KMS-11 (cell line): Measurements from ENCODE around the gene PBXIP1.

Experiments
- H2AFZ ChIP-seq: fragments of 200-600 bp; sonication (generic); 2 replicates; pipeline ENCODE4 v1.6.1; 2016; ENCODE audit warnings: antibody characterized with exemption, mixed run types, low read depth
- H3K27ac ChIP-seq: fragments of 200-600 bp; sonication (generic); 2 replicates; pipeline ENCODE4 v1.6.1; 2016; ENCODE audit warnings: mild to moderate bottlenecking, mixed run types
- H3K27me3 ChIP-seq: fragments of 200-600 bp; sonication (generic); 2 replicates; pipeline ENCODE4 v1.6.1; 2017; ENCODE audit warnings: mild to moderate bottlenecking, low read depth, mixed run types, moderate library complexity; ENCODE audit not compliant: insufficient read depth
- H3K36me3 ChIP-seq: fragments of 200-600 bp; sonication (generic); 2 replicates; pipeline ENCODE4 v1.6.1; 2017; ENCODE audit warnings: mild to moderate bottlenecking, mixed run types; ENCODE audit not compliant: insufficient read depth
- H3K4me1 ChIP-seq: fragments of 200-600 bp; sonication (generic); 2 replicates; pipeline ENCODE4 v1.6.1; 2016; ENCODE audit warnings: mild to moderate bottlenecking, low read depth, mixed run types; ENCODE audit not compliant: poor library complexity, severe bottlenecking
- H3K4me2 ChIP-seq: fragments of 200-600 bp; sonication (generic); 2 replicates; pipeline ENCODE4 v1.7.0; 2016; ENCODE audit warnings: mild to moderate bottlenecking, mixed run types
- H3K4me3 ChIP-seq: fragments of 200-600 bp; sonication (generic); IDR thresholded peaks from 2 replicates; pipeline ENCODE4 v1.6.1; 2017; ENCODE audit warnings: low read depth, low read length, mixed read lengths; ENCODE audit not compliant: insufficient read depth
- H3K79me2 ChIP-seq: fragments of 200-600 bp; sonication (generic); 2 replicates; pipeline ENCODE4 v1.6.1; 2016; ENCODE audit warnings: low read depth, mixed run types; ENCODE audit not compliant: insufficient read depth
- H3K9ac ChIP-seq: fragments of 200-600 bp; sonication (generic); 2 replicates; pipeline ENCODE4 v1.6.1; 2016; ENCODE audit warnings: mild to moderate bottlenecking, mixed run types
- H4K20me1 ChIP-seq: fragments of 200-600 bp; sonication (generic); 2 replicates; pipeline ENCODE4 v1.6.1; 2016; ENCODE audit warnings: mild to moderate bottlenecking, mixed run types; ENCODE audit not compliant: insufficient read depth
- CTCF ChIP-seq: fragments of 200-600 bp; sonication (generic); conservative IDR thresholded peaks from 2 replicates; pipeline ENCODE4 v1.6.1; 2017; ENCODE audit warnings: low read depth, mild to moderate bottlenecking, antibody characterized with exemption, low read length, moderate library complexity, mixed read lengths

PBXIP1 gene

DNA sequence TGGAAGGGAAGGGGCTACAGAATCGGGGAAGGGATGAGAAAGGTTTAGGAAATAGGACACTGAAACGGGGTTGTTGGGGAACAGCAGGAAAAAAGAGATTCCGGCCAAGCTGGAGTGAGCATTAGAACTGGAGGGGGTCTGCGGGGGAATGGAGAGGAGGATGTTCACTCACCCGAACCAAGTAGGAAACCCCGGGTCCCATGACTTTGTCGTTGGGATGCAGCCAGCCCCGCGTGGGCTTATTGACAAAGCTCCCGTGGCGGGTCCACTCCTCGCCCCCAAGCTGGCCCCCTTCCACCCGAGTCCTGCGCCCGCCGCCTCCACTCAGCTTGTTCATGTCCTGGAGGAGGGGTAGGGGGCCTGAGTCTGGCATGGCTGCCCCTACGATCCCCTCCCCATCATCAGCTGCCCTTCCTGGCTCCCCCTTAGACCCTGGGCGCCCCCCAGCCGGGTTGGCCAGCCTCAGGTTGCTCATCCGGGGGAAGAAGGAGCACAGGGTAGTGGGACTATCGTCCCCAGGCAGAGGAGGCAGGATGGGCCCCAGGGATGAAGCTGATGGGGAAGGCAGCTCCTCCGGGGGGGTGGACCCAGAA, 14.1 kb upstream of the PBXIP1 start:
- H3K27ac ChIP-seq, result peak overlapping the region; percentile 64
- TF ChIP-seq CTCF, result no peak
- H2AFZ ChIP-seq, result no peak overlapping the region
- no peaks in the 10 kb centered on the region; the same call in 1 of the 2 replicates for H3K36me3 ChIP-seq
- H3K4me1 ChIP-seq, result peaks cover 50% of the 10 kb centered on the region
- H3K79me2 ChIP-seq, result peaks cover 60% of the 10 kb centered on the region
- no peaks in the 10 kb centered on the region for H3K27me3 ChIP-seq
- H3K4me3 ChIP-seq, result no peak overlapping the region
- no peaks in the 10 kb centered on the region for H4K20me1 ChIP-seq
- H3K9ac ChIP-seq, result peak overlapping the region; percentile 52; the same call in 1 of the 2 replicates
- peak overlapping the region; percentile 73 for H3K4me2 ChIP-seq

GRCh38 chr1:154969246-154969645, 13.3 kb upstream of the PBXIP1 start:
- TF ChIP-seq CTCF, result no peak
- H3K36me3 ChIP-seq, result no peaks in the 10 kb centered on the region; the same call in 1 of the 2 replicates
- H3K27ac ChIP-seq, result no peak overlapping the region
- no peak overlapping the region; the same call in 1 of the 2 replicates for H3K9ac ChIP-seq
- no peaks in the 10 kb centered on the region for H4K20me1 ChIP-seq
- H3K4me3 ChIP-seq, result no peak overlapping the region
- peak overlapping the region; percentile 73; the same call in 1 of the 2 replicates for H3K4me2 ChIP-seq
- no peaks in the 10 kb centered on the region for H3K27me3 ChIP-seq
- peaks cover 57% of the 10 kb centered on the region for H3K4me1 ChIP-seq
- peaks cover 58% of the 10 kb centered on the region for H3K79me2 ChIP-seq
- no peak overlapping the region for H2AFZ ChIP-seq

GRCh38 chr1:154968731-154969130, 12.8 kb upstream of the PBXIP1 start:
- Histone ChIP-seq H2AFZ (no peak overlapping the region), H3K79me2 (peaks cover 57% of the 10 kb centered on the region), H3K4me1 (peaks cover 61% of the 10 kb centered on the region), H3K27ac (no peak overlapping the region), H4K20me1 (no peaks in the 10 kb centered on the region), H3K4me2 (no peak overlapping the region; the same call in 1 of the 2 replicates), H3K36me3 (peaks cover 1% of the 10 kb centered on the region; the same call in 1 of the 2 replicates), H3K9ac (no peak overlapping the region; the same call in 1 of the 2 replicates), H3K4me3 (no peak overlapping the region), H3K27me3 (no peaks in the 10 kb centered on the region)
- TF ChIP-seq CTCF, result no peak

DNA sequence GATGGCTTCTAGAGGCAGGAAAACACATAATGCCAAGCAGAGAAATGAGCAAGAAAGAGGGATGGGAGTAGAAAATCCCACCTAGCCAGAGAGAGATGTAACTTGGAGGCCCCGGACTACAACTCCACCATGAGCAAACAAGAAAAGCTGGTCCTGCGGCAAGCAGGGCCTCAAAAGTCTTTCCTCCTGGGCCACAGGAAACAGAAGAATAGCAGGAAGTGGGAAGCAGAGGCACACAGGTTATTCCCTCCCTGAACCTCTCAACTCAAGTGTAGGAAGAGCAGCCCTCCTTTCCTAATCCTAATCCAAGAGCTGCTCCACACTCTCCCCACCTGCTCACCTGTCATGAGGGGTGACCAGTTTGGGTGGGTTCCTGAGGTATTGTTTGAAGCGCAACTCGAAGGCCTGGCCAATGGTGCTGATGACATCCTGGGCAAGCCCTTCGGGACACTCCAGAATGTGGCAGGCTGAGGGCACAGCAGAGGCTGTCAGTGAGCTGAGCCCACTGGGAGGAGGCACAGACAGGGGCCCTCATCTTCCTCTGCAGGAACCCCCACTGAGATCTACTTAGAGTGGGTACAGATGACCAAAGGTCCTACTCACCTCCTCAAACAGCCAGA, 11.5 kb upstream of the PBXIP1 start:
- TF ChIP-seq CTCF, result no peak
- peaks cover 53% of the 10 kb centered on the region for H3K79me2 ChIP-seq
- H3K27me3 ChIP-seq, result no peaks in the 10 kb centered on the region
- no peaks in the 10 kb centered on the region for H4K20me1 ChIP-seq
- H2AFZ ChIP-seq, result no peak overlapping the region
- peaks cover 62% of the 10 kb centered on the region for H3K4me1 ChIP-seq
- H3K27ac ChIP-seq, result no peak overlapping the region; the same call in 1 of the 2 replicates
- H3K36me3 ChIP-seq, result peaks cover 7% of the 10 kb centered on the region; the same call in 1 of the 2 replicates
- H3K4me3 ChIP-seq, result no peak overlapping the region
- H3K9ac ChIP-seq, result no peak overlapping the region
- H3K4me2 ChIP-seq, result no peak overlapping the region
